Measurements from ENCODE around the gene TOGARAM1.

DNA sequence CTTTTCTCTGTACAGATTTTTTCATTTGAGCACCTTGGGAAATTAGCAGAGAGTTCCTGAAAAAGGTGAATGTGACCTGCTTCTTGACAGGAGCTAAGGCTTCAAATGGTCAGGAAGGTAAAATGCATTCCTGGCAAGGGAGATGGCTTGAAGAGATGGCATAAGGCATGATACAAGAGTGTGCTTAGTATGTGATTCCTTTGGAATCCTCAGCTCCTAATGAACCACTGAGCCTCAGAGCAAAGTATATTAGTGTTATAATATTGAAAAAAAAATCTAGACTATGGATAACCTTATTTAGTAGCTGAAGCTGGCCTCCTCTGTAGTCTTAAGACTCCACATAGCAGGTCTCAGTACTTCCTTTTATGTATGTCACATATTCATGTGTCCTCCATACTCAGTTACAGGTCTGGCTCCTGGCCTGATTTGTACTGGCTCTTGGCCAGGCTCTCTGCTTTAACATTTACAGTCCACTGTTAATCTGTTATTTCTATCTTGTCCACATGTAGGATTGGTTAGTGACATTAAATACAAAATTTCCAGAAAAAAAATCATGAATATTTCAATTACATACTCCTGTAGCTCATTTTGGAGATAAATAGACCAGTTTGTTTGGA, 17.9 kb downstream of the TOGARAM1 start:
- TF ChIP-seq, protein P1, sequence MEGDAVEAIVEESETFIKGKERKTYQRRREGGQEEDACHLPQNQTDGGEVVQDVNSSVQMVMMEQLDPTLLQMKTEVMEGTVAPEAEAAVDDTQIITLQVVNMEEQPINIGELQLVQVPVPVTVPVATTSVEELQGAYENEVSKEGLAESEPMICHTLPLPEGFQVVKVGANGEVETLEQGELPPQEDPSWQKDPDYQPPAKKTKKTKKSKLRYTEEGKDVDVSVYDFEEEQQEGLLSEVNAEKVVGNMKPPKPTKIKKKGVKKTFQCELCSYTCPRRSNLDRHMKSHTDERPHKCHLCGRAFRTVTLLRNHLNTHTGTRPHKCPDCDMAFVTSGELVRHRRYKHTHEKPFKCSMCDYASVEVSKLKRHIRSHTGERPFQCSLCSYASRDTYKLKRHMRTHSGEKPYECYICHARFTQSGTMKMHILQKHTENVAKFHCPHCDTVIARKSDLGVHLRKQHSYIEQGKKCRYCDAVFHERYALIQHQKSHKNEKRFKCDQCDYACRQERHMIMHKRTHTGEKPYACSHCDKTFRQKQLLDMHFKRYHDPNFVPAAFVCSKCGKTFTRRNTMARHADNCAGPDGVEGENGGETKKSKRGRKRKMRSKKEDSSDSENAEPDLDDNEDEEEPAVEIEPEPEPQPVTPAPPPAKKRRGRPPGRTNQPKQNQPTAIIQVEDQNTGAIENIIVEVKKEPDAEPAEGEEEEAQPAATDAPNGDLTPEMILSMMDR (IDR thresholded peaks at IDR 0.05; ENCODE audit: insufficient read depth, low read length, poor library complexity, severe bottlenecking) = no peak
- TF ChIP-seq EZH2phosphoT487 (conservative IDR thresholded peaks at IDR 0.05; ENCODE audit: low read length) = no peak
